Uterus (tissue), 2 donors: Measurements from ENCODE around the gene SMAD2.

ENCODE experiments used
- POLR2A ChIP-seq, 2 donors: fragments of 450-650 bp; IDR thresholded peaks; one replicate each; pipeline ENCODE4 v1.6.1; 2016; ENCODE audit warnings: antibody characterized with exemption in 2 of 2, mild to moderate bottlenecking in 1 of 2, moderate library complexity in 1 of 2
- TF ChIP-seq, protein P1 (sequence below), 4 experiments: fragments of 200-600 bp in 2 of 4; fragments of 450-650 bp in 2 of 4; sonication (generic) in 2 of 4; IDR thresholded peaks; one replicate each; pipeline ENCODE4 v1.5.1; 2016 to 2019; ENCODE audit warnings: antibody characterized with exemption in 4 of 4, mild to moderate bottlenecking in 2 of 4, moderate library complexity in 1 of 4

- no peak for TF ChIP-seq POLR2A (IDR thresholded peaks at IDR 0.05)
- TF ChIP-seq, protein P1, sequence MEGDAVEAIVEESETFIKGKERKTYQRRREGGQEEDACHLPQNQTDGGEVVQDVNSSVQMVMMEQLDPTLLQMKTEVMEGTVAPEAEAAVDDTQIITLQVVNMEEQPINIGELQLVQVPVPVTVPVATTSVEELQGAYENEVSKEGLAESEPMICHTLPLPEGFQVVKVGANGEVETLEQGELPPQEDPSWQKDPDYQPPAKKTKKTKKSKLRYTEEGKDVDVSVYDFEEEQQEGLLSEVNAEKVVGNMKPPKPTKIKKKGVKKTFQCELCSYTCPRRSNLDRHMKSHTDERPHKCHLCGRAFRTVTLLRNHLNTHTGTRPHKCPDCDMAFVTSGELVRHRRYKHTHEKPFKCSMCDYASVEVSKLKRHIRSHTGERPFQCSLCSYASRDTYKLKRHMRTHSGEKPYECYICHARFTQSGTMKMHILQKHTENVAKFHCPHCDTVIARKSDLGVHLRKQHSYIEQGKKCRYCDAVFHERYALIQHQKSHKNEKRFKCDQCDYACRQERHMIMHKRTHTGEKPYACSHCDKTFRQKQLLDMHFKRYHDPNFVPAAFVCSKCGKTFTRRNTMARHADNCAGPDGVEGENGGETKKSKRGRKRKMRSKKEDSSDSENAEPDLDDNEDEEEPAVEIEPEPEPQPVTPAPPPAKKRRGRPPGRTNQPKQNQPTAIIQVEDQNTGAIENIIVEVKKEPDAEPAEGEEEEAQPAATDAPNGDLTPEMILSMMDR (IDR thresholded peaks at IDR 0.05), result no peak
Observed at GRCh38 chr18:47893047-47893446, 37.4 kb downstream of the SMAD2 start.
